GM18511 (cell line): ENCODE data around the gene STXBP4.

Source experiments
- ATAC-seq: cut with Tn5 transposase; IDR thresholded peaks from one replicate; pipeline ENCODE4 v1.9.1; 2021; ENCODE audit warnings: mild to moderate bottlenecking, moderate library complexity; ENCODE audit not compliant: unreplicated experiment

The STXBP4 gene

GRCh38 chr17:54969658-54970572 is 1.4 kb downstream of the STXBP4 start:
- ATAC-seq = no peak

- no peak for ATAC-seq
Measured at GRCh38 chr17:54971147-54971546, 2.6 kb downstream of the STXBP4 start.

GRCh38 chr17:54971901-54972300 is 3.3 kb downstream of the STXBP4 start:
- no peak for ATAC-seq

- ATAC-seq = no peak
Measured at GRCh38 chr17:54972406-54973138, 4.0 kb downstream of the STXBP4 start.

GRCh38 chr17:54974759-54975158 is 6.2 kb downstream of the STXBP4 start:
- no peak for ATAC-seq

- ATAC-seq = no peak
Measured at GRCh38 chr17:54976316-54976715, 7.8 kb downstream of the STXBP4 start.

GRCh38 chr17:54977744-54978143 is 9.2 kb downstream of the STXBP4 start:
- no peak for ATAC-seq

- no peak for ATAC-seq
Measured at GRCh38 chr17:54979657-54980056, 11.1 kb downstream of the STXBP4 start.

GRCh38 chr17:54980375-54980774 is 11.8 kb downstream of the STXBP4 start:
- ATAC-seq = no peak

GRCh38 chr17:54982399-54982798 is 13.8 kb downstream of the STXBP4 start:
- ATAC-seq = no peak

- no peak for ATAC-seq
Measured at GRCh38 chr17:54983260-54983659, 14.7 kb downstream of the STXBP4 start.

GRCh38 chr17:54985476-54985875 is 16.9 kb downstream of the STXBP4 start:
- no peak for ATAC-seq

- no peak for ATAC-seq
Measured at GRCh38 chr17:54990118-54990517, 21.6 kb downstream of the STXBP4 start.

- no peak for ATAC-seq
Measured at GRCh38 chr17:54991567-54991966, 23.0 kb downstream of the STXBP4 start.

- no peak for ATAC-seq
Measured at GRCh38 chr17:54992797-54993639, 24.5 kb downstream of the STXBP4 start.

- ATAC-seq = no peak
Measured at GRCh38 chr17:54996441-54996840, 27.9 kb downstream of the STXBP4 start.

- ATAC-seq = no peak
Measured at GRCh38 chr17:55002458-55002857, 33.9 kb downstream of the STXBP4 start.

GRCh38 chr17:55004484-55004883 is 35.9 kb downstream of the STXBP4 start:
- no peak for ATAC-seq

GRCh38 chr17:55005520-55005919 is 37.0 kb downstream of the STXBP4 start:
- ATAC-seq = peak; percentile 71

GRCh38 chr17:55023626-55024025 is 55.1 kb downstream of the STXBP4 start:
- ATAC-seq = no peak

GRCh38 chr17:55037828-55038227 is 69.3 kb downstream of the STXBP4 start:
- ATAC-seq = peak; percentile 100
